ENCODE data around the gene NTM.

The NTM gene

GRCh38 chr11:131449036-131450019, 78.9 kb downstream of the NTM start:
- no peak overlapping the region for H3K27ac Mint-ChIP-seq
- no peak for DNase-seq (ENCODE audit: low spot score)
- no peaks in the 10 kb centered on the region for H3K4me1 Mint-ChIP-seq (ENCODE audit: low read depth)

DNA sequence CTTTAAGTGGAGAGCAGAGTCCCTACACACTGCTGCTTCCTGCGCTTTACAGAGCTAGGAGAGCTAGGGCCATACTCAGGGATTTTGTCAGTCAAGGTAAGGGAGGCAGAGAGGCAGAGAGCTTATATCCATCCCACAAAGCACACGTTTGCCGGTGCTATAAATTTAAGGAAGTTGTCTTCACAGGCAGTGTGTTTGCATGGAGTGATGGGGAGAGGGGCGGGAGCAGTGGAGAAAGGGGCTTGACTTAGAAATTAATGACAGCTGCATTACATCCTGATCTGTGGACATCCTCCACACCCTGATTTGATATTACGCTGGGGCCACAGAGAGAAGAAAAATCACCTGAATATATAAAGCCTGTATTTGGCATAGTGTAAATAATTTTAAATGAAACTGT, 84.1 kb downstream of the NTM start:
- H3K27ac Mint-ChIP-seq = no peak overlapping the region
- H3K4me3 Mint-ChIP-seq = no peak overlapping the region
- H3K9me3 Mint-ChIP-seq = no peaks in the 10 kb centered on the region
- no peaks in the 10 kb centered on the region for H3K27me3 Mint-ChIP-seq (ENCODE audit: low read depth)
- H3K4me1 Mint-ChIP-seq (ENCODE audit: low read depth) = no peaks in the 10 kb centered on the region
- no peaks in the 10 kb centered on the region for H3K36me3 Mint-ChIP-seq (ENCODE audit: low read depth)
- no peak for DNase-seq (ENCODE audit: low spot score)

More at GRCh38 chr11:131449036-131450019, 78.9 kb downstream of the NTM start:
- H3K9me3 Mint-ChIP-seq = no peaks in the 10 kb centered on the region
- H3K27me3 Mint-ChIP-seq (ENCODE audit: low read depth) = no peaks in the 10 kb centered on the region
- H3K36me3 Mint-ChIP-seq (ENCODE audit: low read depth) = no peaks in the 10 kb centered on the region
- H3K4me3 Mint-ChIP-seq = no peak overlapping the region

GRCh38 chr11:131454989-131455388, 84.6 kb downstream of the NTM start:
- Mint-ChIP-seq H3K4me1 (ENCODE audit: low read depth) (no peaks in the 10 kb centered on the region), H3K27ac (no peak overlapping the region), H3K4me3 (no peak overlapping the region), H3K36me3 (ENCODE audit: low read depth) (no peaks in the 10 kb centered on the region), H3K27me3 (ENCODE audit: low read depth) (no peaks in the 10 kb centered on the region), H3K9me3 (no peaks in the 10 kb centered on the region)
- DNase-seq (ENCODE audit: low spot score) = no peak

GRCh38 chr11:131455843-131456704, 85.7 kb downstream of the NTM start:
- H3K27ac Mint-ChIP-seq = no peak overlapping the region
- H3K9me3 Mint-ChIP-seq = no peaks in the 10 kb centered on the region
- H3K4me1 Mint-ChIP-seq (ENCODE audit: low read depth) = no peaks in the 10 kb centered on the region
- DNase-seq (ENCODE audit: low spot score) = no peak
- H3K36me3 Mint-ChIP-seq (ENCODE audit: low read depth) = no peaks in the 10 kb centered on the region
- H3K4me3 Mint-ChIP-seq = no peak overlapping the region
- H3K27me3 Mint-ChIP-seq (ENCODE audit: low read depth) = no peaks in the 10 kb centered on the region

GRCh38 chr11:131457163-131457562, 86.7 kb downstream of the NTM start:
- Mint-ChIP-seq H3K4me3 (no peak overlapping the region), H3K27ac (no peak overlapping the region), H3K27me3 (ENCODE audit: low read depth) (no peaks in the 10 kb centered on the region), H3K36me3 (ENCODE audit: low read depth) (no peaks in the 10 kb centered on the region), H3K4me1 (ENCODE audit: low read depth) (no peaks in the 10 kb centered on the region), H3K9me3 (no peaks in the 10 kb centered on the region)
- no peak for DNase-seq (ENCODE audit: low spot score)

- Mint-ChIP-seq H3K4me1 (ENCODE audit: low read depth) (no peaks in the 10 kb centered on the region), H3K4me3 (no peak overlapping the region), H3K36me3 (ENCODE audit: low read depth) (no peaks in the 10 kb centered on the region), H3K27me3 (ENCODE audit: low read depth) (no peaks in the 10 kb centered on the region), H3K27ac (no peak overlapping the region), H3K9me3 (no peaks in the 10 kb centered on the region)
- no peak for DNase-seq (ENCODE audit: low spot score)
Observed at GRCh38 chr11:131458421-131458820, 88.0 kb downstream of the NTM start.

- Mint-ChIP-seq H3K4me1 (ENCODE audit: low read depth) (no peaks in the 10 kb centered on the region), H3K4me3 (no peak overlapping the region), H3K27ac (no peak overlapping the region), H3K9me3 (no peaks in the 10 kb centered on the region), H3K27me3 (ENCODE audit: low read depth) (peaks cover 6% of the 10 kb centered on the region), H3K36me3 (ENCODE audit: low read depth) (no peaks in the 10 kb centered on the region)
- no peak for DNase-seq (ENCODE audit: low spot score)
Observed at GRCh38 chr11:131460931-131461330, 90.5 kb downstream of the NTM start.

GRCh38 chr11:131462622-131463021, 92.2 kb downstream of the NTM start:
- Mint-ChIP-seq H3K4me1 (ENCODE audit: low read depth) (no peaks in the 10 kb centered on the region), H3K4me3 (no peak overlapping the region), H3K27me3 (ENCODE audit: low read depth) (peaks cover 6% of the 10 kb centered on the region), H3K27ac (no peak overlapping the region), H3K9me3 (no peaks in the 10 kb centered on the region), H3K36me3 (ENCODE audit: low read depth) (no peaks in the 10 kb centered on the region)
- DNase-seq (ENCODE audit: low spot score) = no peak

DNA sequence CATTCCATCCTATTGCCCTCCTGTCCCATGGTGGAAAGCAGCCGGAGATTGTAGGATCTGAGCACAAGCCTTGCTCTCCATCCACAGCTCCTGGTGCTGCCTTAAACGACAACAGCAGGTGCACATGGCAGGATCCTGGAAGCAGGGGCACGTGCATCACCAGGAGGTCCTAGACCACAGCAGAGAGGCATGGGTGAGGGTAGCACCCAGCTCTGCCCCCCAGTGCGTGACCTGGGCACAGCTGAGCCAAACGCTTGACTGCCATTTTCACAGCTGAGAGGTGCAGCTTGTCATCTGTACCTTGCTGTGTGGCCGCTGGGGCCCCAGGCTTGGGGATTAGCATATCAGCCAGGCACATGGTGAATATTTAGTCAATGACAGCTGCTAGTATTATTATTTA, 92.7 kb downstream of the NTM start:
- Mint-ChIP-seq H3K4me3 (no peak overlapping the region), H3K4me1 (ENCODE audit: low read depth) (no peaks in the 10 kb centered on the region), H3K36me3 (ENCODE audit: low read depth) (no peaks in the 10 kb centered on the region), H3K9me3 (no peaks in the 10 kb centered on the region), H3K27me3 (ENCODE audit: low read depth) (peaks cover 6% of the 10 kb centered on the region), H3K27ac (no peak overlapping the region)
- DNase-seq (ENCODE audit: low spot score) = no peak

DNA sequence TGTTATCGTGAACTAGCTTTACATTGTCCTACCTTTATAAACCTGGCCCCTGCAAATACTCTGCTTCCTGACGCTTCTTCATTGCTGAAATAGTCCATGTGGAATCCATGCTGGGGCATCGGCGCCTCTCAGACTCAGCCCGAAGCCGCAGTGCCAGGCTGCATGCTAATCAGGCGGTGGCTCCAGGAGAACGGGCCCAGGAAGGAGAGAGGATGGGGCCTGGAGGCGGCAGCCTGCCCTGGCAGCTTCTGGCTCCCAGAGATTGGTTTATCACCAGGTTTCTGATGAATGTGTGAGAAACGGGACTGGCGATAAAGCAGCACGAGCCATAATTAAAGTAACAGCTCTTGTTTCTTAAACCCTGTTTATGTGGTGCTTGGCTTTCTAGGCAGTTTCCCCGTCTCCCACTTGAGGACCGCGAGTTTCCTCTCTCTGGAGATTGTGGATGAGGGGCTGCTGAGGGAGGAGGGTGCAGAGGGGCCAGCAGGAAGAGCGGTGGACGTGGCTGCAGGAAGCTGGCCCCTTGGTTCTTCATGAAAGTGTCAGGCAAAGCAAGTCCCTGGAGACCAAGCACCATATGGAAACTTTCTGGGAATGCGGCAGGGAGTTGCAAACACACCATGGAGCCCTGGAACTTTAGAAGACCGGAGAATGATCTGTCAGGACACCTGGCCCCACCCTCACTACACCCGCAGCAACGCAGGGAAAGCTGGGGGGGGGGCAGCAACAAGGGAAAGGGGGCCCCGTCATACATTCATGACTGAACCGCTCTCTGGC, 93.4 kb downstream of the NTM start:
- Mint-ChIP-seq H3K9me3 (no peaks in the 10 kb centered on the region), H3K27ac (no peak overlapping the region), H3K27me3 (ENCODE audit: low read depth) (peaks cover 6% of the 10 kb centered on the region), H3K4me3 (no peak overlapping the region), H3K36me3 (ENCODE audit: low read depth) (no peaks in the 10 kb centered on the region), H3K4me1 (ENCODE audit: low read depth) (no peaks in the 10 kb centered on the region)
- DNase-seq (ENCODE audit: low spot score) = no peak

- H3K4me3 Mint-ChIP-seq = no peak overlapping the region
- no peak overlapping the region for H3K27ac Mint-ChIP-seq
- H3K36me3 Mint-ChIP-seq (ENCODE audit: low read depth) = no peaks in the 10 kb centered on the region
- H3K27me3 Mint-ChIP-seq (ENCODE audit: low read depth) = peaks cover 6% of the 10 kb centered on the region
- no peaks in the 10 kb centered on the region for H3K9me3 Mint-ChIP-seq
- no peak for DNase-seq (ENCODE audit: low spot score)
- no peaks in the 10 kb centered on the region for H3K4me1 Mint-ChIP-seq (ENCODE audit: low read depth)
Observed at GRCh38 chr11:131464461-131464860, 94.0 kb downstream of the NTM start.

DNA sequence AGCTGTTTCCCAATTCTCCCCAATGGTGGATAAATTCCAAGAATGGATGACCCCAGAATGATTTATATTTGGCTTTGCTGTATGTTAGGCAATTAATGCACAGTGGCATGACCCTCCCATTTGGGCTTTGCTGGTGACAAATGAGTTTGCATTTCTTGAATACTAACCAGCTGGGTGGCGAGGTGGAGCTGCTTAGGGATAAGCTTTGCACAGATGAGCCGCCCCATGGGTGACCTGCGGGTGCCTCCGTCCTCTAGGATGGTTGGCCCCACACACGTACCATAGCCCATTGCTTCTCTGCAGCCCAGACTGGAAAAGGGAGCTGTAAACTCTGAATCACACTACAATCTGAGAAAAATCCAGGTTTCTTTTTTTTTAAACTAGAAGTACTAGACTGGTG, 94.6 kb downstream of the NTM start:
- no peak for DNase-seq (ENCODE audit: low spot score)
- Mint-ChIP-seq H3K4me1 (ENCODE audit: low read depth) (no peaks in the 10 kb centered on the region), H3K36me3 (ENCODE audit: low read depth) (no peaks in the 10 kb centered on the region), H3K4me3 (no peak overlapping the region), H3K9me3 (no peaks in the 10 kb centered on the region), H3K27me3 (ENCODE audit: low read depth) (peaks cover 6% of the 10 kb centered on the region), H3K27ac (no peak overlapping the region)

DNA sequence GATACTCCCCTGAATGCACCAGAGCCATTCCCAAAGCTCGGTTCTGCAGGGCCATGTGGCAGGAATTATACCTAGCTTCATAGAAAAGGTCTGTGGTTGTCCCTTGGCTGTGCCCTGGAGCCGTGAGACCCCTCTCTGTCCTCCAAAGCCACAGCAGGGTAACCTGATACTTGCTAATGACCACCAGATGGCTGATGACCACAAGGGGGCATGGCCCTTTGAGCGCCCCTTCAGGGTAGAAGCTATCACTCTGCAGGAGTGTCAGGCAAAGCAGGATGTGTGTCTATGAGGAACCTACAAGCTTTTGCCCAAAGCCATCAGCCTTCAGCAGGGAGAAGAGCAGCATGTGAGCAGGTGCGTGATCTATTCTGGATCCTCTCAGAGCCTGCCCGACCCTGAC, 95.3 kb downstream of the NTM start:
- Mint-ChIP-seq H3K4me1 (ENCODE audit: low read depth) (no peaks in the 10 kb centered on the region), H3K9me3 (no peaks in the 10 kb centered on the region), H3K27me3 (ENCODE audit: low read depth) (peaks cover 6% of the 10 kb centered on the region), H3K36me3 (ENCODE audit: low read depth) (no peaks in the 10 kb centered on the region), H3K27ac (no peak overlapping the region), H3K4me3 (no peak overlapping the region)
- no peak for DNase-seq (ENCODE audit: low spot score)

All from T-helper 2 cell treated with Interferon-gamma antibody and Interleukin-4, amounts not matched to agents 5 μg/mL and 100 μg/mL, for 36 hours (primary cell).